ENCODE measurements around the gene PKN3.

Gene PKN3

GRCh38 chr9:128729302-128729701, 27.0 kb downstream of the PKN3 start:
- H3K4me3 ChIP-seq (ENCODE audit: low read depth, low read length), result no peak overlapping the region
- H3K9me3 ChIP-seq (ENCODE audit: control insufficient read depth, insufficient read depth, low read length), result no peaks in the 10 kb centered on the region
- no peak overlapping the region for H3K9ac ChIP-seq (ENCODE audit: low read depth, low read length)
- H3K4me1 ChIP-seq (ENCODE audit: control insufficient read depth, insufficient read depth, low read length), result 0 out of 2 replicates have a peak, but pooled peaks cover 2% of the 10 kb centered on the region
- H3K27me3 ChIP-seq (ENCODE audit: control insufficient read depth, insufficient read depth, low read length), result no peaks in the 10 kb centered on the region
- H3K36me3 ChIP-seq (ENCODE audit: control insufficient read depth, insufficient read depth, low read length), result no peaks in the 10 kb centered on the region; the same call in 1 of the 2 replicates
- no peak overlapping the region for H3K27ac ChIP-seq (ENCODE audit: low read depth, low read length)

- no peak overlapping the region for H3K9ac ChIP-seq (ENCODE audit: low read depth, low read length)
These were observed 27.6 kb downstream of the PKN3 start for GRCh38 chr9:128729766-128730517.

GRCh38 chr9:128731093-128731492, 28.8 kb downstream of the PKN3 start:
- no peaks in the 10 kb centered on the region for H3K9me3 ChIP-seq (ENCODE audit: control insufficient read depth, insufficient read depth, low read length)
- no peak overlapping the region for H3K4me3 ChIP-seq (ENCODE audit: low read depth, low read length)
- peaks cover 3% of the 10 kb centered on the region; the same call in 1 of the 2 replicates for H3K36me3 ChIP-seq (ENCODE audit: control insufficient read depth, insufficient read depth, low read length)
- no peaks in the 10 kb centered on the region for H3K27me3 ChIP-seq (ENCODE audit: control insufficient read depth, insufficient read depth, low read length)
- H3K27ac ChIP-seq (ENCODE audit: low read depth, low read length), result no peak overlapping the region
- no peaks in the 10 kb centered on the region for H3K4me1 ChIP-seq (ENCODE audit: control insufficient read depth, insufficient read depth, low read length)
- no peak overlapping the region for H3K9ac ChIP-seq (ENCODE audit: low read depth, low read length)

More at GRCh38 chr9:128729766-128730517, 27.6 kb downstream of the PKN3 start:
- no peaks in the 10 kb centered on the region for H3K27me3 ChIP-seq (ENCODE audit: control insufficient read depth, insufficient read depth, low read length)
- H3K27ac ChIP-seq (ENCODE audit: low read depth, low read length), result no peak overlapping the region
- H3K4me1 ChIP-seq (ENCODE audit: control insufficient read depth, insufficient read depth, low read length), result 0 out of 2 replicates have a peak, but pooled peaks cover 2% of the 10 kb centered on the region
- no peak overlapping the region for H3K4me3 ChIP-seq (ENCODE audit: low read depth, low read length)
- H3K36me3 ChIP-seq (ENCODE audit: control insufficient read depth, insufficient read depth, low read length), result peaks cover 2% of the 10 kb centered on the region; the same call in 1 of the 2 replicates
- H3K9me3 ChIP-seq (ENCODE audit: control insufficient read depth, insufficient read depth, low read length), result no peaks in the 10 kb centered on the region

- no peak overlapping the region for H3K27ac ChIP-seq (ENCODE audit: low read depth, low read length)
- H3K4me3 ChIP-seq (ENCODE audit: low read depth, low read length), result no peak overlapping the region
- no peaks in the 10 kb centered on the region for H3K27me3 ChIP-seq (ENCODE audit: control insufficient read depth, insufficient read depth, low read length)
- H3K36me3 ChIP-seq (ENCODE audit: control insufficient read depth, insufficient read depth, low read length), result peaks cover 3% of the 10 kb centered on the region; the same call in 1 of the 2 replicates
- no peaks in the 10 kb centered on the region for H3K9me3 ChIP-seq (ENCODE audit: control insufficient read depth, insufficient read depth, low read length)
- H3K9ac ChIP-seq (ENCODE audit: low read depth, low read length), result no peak overlapping the region
- no peaks in the 10 kb centered on the region for H3K4me1 ChIP-seq (ENCODE audit: control insufficient read depth, insufficient read depth, low read length)
These were observed 29.4 kb downstream of the PKN3 start for GRCh38 chr9:128731691-128732090.

- H3K4me3 ChIP-seq (ENCODE audit: low read depth, low read length), result no peak overlapping the region
- no peak overlapping the region for H3K9ac ChIP-seq (ENCODE audit: low read depth, low read length)
- H3K4me1 ChIP-seq (ENCODE audit: control insufficient read depth, insufficient read depth, low read length), result no peaks in the 10 kb centered on the region
- H3K27me3 ChIP-seq (ENCODE audit: control insufficient read depth, insufficient read depth, low read length), result no peaks in the 10 kb centered on the region
- H3K27ac ChIP-seq (ENCODE audit: low read depth, low read length), result no peak overlapping the region
- no peaks in the 10 kb centered on the region for H3K9me3 ChIP-seq (ENCODE audit: control insufficient read depth, insufficient read depth, low read length)
- H3K36me3 ChIP-seq (ENCODE audit: control insufficient read depth, insufficient read depth, low read length), result peaks cover 3% of the 10 kb centered on the region; the same call in 1 of the 2 replicates
These were observed 30.3 kb downstream of the PKN3 start for GRCh38 chr9:128732576-128732975.

GRCh38 chr9:128733256-128733655, 31.0 kb downstream of the PKN3 start:
- Histone ChIP-seq H3K4me3 (ENCODE audit: low read depth, low read length) (no peak overlapping the region), H3K27me3 (ENCODE audit: control insufficient read depth, insufficient read depth, low read length) (no peaks in the 10 kb centered on the region)

GRCh38 chr9:128735373-128735772, 33.1 kb downstream of the PKN3 start:
- no peaks in the 10 kb centered on the region for H3K4me1 ChIP-seq (ENCODE audit: control insufficient read depth, insufficient read depth, low read length)
- H3K27me3 ChIP-seq (ENCODE audit: control insufficient read depth, insufficient read depth, low read length), result no peaks in the 10 kb centered on the region
- H3K36me3 ChIP-seq (ENCODE audit: control insufficient read depth, insufficient read depth, low read length), result peaks cover 10% of the 10 kb centered on the region
- H3K27ac ChIP-seq (ENCODE audit: low read depth, low read length), result no peak overlapping the region
- H3K9ac ChIP-seq (ENCODE audit: low read depth, low read length), result no peak overlapping the region
- no peaks in the 10 kb centered on the region for H3K9me3 ChIP-seq (ENCODE audit: control insufficient read depth, insufficient read depth, low read length)
- no peak overlapping the region for H3K4me3 ChIP-seq (ENCODE audit: low read depth, low read length)

More at GRCh38 chr9:128733256-128733655, 31.0 kb downstream of the PKN3 start:
- H3K36me3 ChIP-seq (ENCODE audit: control insufficient read depth, insufficient read depth, low read length), result peaks cover 3% of the 10 kb centered on the region; the same call in 1 of the 2 replicates
- H3K9ac ChIP-seq (ENCODE audit: low read depth, low read length), result no peak overlapping the region
- H3K4me1 ChIP-seq (ENCODE audit: control insufficient read depth, insufficient read depth, low read length), result no peaks in the 10 kb centered on the region
- no peaks in the 10 kb centered on the region for H3K9me3 ChIP-seq (ENCODE audit: control insufficient read depth, insufficient read depth, low read length)
- H3K27ac ChIP-seq (ENCODE audit: low read depth, low read length), result no peak overlapping the region

GRCh38 chr9:128742401-128742800, 40.1 kb downstream of the PKN3 start:
- Histone ChIP-seq H3K27ac (ENCODE audit: low read depth, low read length) (no peak overlapping the region), H3K4me3 (ENCODE audit: low read depth, low read length) (no peak overlapping the region), H3K9me3 (ENCODE audit: control insufficient read depth, insufficient read depth, low read length) (no peaks in the 10 kb centered on the region), H3K27me3 (ENCODE audit: control insufficient read depth, insufficient read depth, low read length) (no peaks in the 10 kb centered on the region), H3K4me1 (ENCODE audit: control insufficient read depth, insufficient read depth, low read length) (no peaks in the 10 kb centered on the region), H3K9ac (ENCODE audit: low read depth, low read length) (no peak overlapping the region), H3K36me3 (ENCODE audit: control insufficient read depth, insufficient read depth, low read length) (peaks cover 6% of the 10 kb centered on the region; the same call in 1 of the 2 replicates)

- no peaks in the 10 kb centered on the region for H3K27me3 ChIP-seq (ENCODE audit: control insufficient read depth, insufficient read depth, low read length)
- no peak overlapping the region for H3K4me3 ChIP-seq (ENCODE audit: low read depth, low read length)
- H3K9ac ChIP-seq (ENCODE audit: low read depth, low read length), result no peak overlapping the region
- H3K36me3 ChIP-seq (ENCODE audit: control insufficient read depth, insufficient read depth, low read length), result peaks cover 6% of the 10 kb centered on the region; the same call in 1 of the 2 replicates
- no peaks in the 10 kb centered on the region for H3K9me3 ChIP-seq (ENCODE audit: control insufficient read depth, insufficient read depth, low read length)
- no peaks in the 10 kb centered on the region for H3K4me1 ChIP-seq (ENCODE audit: control insufficient read depth, insufficient read depth, low read length)
- no peak overlapping the region for H3K27ac ChIP-seq (ENCODE audit: low read depth, low read length)
These were observed 41.1 kb downstream of the PKN3 start for GRCh38 chr9:128743421-128743820.

- H3K4me1 ChIP-seq (ENCODE audit: control insufficient read depth, insufficient read depth, low read length), result no peaks in the 10 kb centered on the region
- no peak overlapping the region for H3K9ac ChIP-seq (ENCODE audit: low read depth, low read length)
- peaks cover 19% of the 10 kb centered on the region for H3K36me3 ChIP-seq (ENCODE audit: control insufficient read depth, insufficient read depth, low read length)
- H3K9me3 ChIP-seq (ENCODE audit: control insufficient read depth, insufficient read depth, low read length), result no peaks in the 10 kb centered on the region
- no peak overlapping the region for H3K4me3 ChIP-seq (ENCODE audit: low read depth, low read length)
- H3K27me3 ChIP-seq (ENCODE audit: control insufficient read depth, insufficient read depth, low read length), result no peaks in the 10 kb centered on the region
- no peak overlapping the region for H3K27ac ChIP-seq (ENCODE audit: low read depth, low read length)
These were observed 44.9 kb downstream of the PKN3 start for GRCh38 chr9:128747241-128747640.

GRCh38 chr9:128750926-128751595, 48.8 kb downstream of the PKN3 start:
- no peaks in the 10 kb centered on the region for H3K9me3 ChIP-seq (ENCODE audit: control insufficient read depth, insufficient read depth, low read length)
- H3K36me3 ChIP-seq (ENCODE audit: control insufficient read depth, insufficient read depth, low read length), result peaks cover 32% of the 10 kb centered on the region
- no peak overlapping the region for H3K27ac ChIP-seq (ENCODE audit: low read depth, low read length)
- H3K4me3 ChIP-seq (ENCODE audit: low read depth, low read length), result no peak overlapping the region
- H3K9ac ChIP-seq (ENCODE audit: low read depth, low read length), result no peak overlapping the region
- no peaks in the 10 kb centered on the region for H3K4me1 ChIP-seq (ENCODE audit: control insufficient read depth, insufficient read depth, low read length)
- no peaks in the 10 kb centered on the region for H3K27me3 ChIP-seq (ENCODE audit: control insufficient read depth, insufficient read depth, low read length)

All from HUES48 (cell line).